Measurements from ENCODE around the gene ATP6V0C. TPM values are rescaled to one million over a fixed set of nuclear protein-coding genes. Genes with fewer than 3 reads are reported as not detected.

Gene ATP6V0C
- total RNA-seq: 15.1 and 16.4 TPM in 2 replicates

GRCh38 chr16:2513405-2514332 is at the start of gene ATP6V0C:
Gene ATP6V0C, plus strand, starts transcription at chr16:2513952. Its CDS starts 152 bp downstream, at chr16:2514104.

GRCh38 chr16:2471016-2471652 is 42.6 kb upstream of the ATP6V0C start, which contains the start of gene NTN3:
Gene NTN3, plus strand, starts transcription at chr16:2471297. Its CDS starts 405 bp downstream, at chr16:2471702.

DNA sequence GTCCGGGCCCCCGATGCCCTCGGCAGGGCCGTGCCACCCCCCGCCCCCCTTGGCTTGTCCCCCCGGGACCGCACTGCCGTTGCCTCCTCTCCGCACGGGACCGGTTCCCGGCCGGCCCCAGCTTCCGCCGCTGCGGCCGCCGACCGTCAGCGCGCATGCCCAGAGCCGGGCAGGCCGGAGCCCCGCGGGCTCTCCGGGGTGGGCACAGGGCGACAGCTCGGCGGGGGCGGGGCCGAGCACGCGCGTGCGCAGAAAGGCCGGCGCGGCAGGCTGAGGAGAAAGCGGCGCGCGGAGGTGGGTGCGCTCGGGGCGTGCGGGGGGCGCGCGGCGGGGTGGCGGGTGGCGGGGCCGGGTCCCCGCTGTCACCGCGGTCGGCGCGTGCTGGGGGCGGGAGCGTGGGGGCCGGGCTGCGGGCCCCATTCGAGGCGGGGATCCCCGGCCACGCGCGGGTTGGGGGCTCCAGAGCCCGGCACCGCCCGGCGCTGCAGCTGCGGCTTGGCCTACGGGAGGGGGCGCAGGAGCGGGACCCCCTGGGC is 38.8 kb upstream of the ATP6V0C start, which contains the start of gene TBC1D24:
Gene TBC1D24 (plus strand): TSS at position 251 of the 536 bp plus-strand sequence. CDS start 21,022 bp downstream, outside the sequence.

GRCh38 chr16:2520097-2520783 is 6.5 kb downstream of the ATP6V0C start, which contains the start of gene AMDHD2:
Gene AMDHD2, plus strand, starts transcription at chr16:2520371. Its CDS starts 88 bp downstream, at chr16:2520459.

GRCh38 chr16:2531371-2531695 is 17.6 kb downstream of the ATP6V0C start, which contains the start of gene CEMP1:
Gene CEMP1, minus strand, starts transcription at chr16:2531408. Its CDS starts 335 bp downstream, at chr16:2531073.

DNA sequence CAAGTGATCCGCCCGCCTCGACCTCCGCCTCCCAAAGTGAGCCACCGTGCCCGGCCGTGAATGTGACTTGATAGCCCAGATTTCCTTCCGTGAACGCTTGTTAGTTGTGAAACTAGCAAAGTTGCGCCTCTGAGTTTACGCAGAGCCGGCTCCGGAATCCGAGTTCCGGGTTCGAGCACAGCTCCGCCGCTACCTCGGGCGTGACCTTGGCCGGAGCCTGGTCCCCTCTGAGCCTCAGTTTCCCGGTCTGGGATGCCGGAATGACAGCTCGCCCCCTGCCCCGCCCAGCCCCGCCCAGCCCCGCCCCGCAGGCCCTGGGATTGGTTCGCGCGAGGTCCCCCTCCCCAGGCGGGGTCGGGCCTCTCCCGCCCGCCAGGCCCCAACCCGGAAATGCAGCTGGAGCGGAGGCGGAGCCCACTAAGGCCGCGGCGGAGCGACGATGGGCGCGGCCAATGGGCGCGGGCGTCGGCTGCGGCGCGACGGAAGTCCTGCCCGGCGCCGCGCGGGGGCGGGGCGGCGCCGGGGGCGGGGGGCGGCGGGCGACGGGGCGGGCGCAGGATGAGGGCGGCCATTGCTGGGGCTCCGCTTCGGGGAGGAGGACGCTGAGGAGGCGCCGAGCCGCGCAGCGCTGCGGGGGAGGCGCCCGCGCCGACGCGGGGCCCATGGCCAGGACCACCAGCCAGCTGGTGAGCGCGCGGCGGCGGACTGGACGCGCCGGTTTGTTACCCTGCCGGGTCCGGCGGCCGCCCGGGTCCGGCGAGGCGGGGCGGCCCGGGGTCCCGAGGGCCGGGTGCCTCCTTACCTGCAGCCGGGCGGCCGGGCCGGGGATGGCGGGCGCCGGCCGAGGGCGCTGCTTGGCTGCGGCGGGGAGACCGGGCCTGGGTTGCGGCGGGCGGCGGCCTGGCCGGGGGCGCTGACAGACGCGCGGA is 24.0 kb downstream of the ATP6V0C start, which contains the start of gene PDPK1:
Gene PDPK1 (plus strand): TSS at position 571 of the 929 bp plus-strand sequence. CDS start 92 bp downstream, at position 663.

Other genes starting within 250 kb of the ATP6V0C start
- 44.5 and 91.3 TPM in 2 replicates for gene RNPS1, start 245.8 kb upstream of the ATP6V0C start, total RNA-seq
- 1.5 and 5.3 TPM in 2 replicates for gene ABCA3, start 173.2 kb upstream of the ATP6V0C start, total RNA-seq
- 4.2 and 12.5 TPM in 2 replicates for gene CCNF, start 84.5 kb upstream of the ATP6V0C start, total RNA-seq
- gene TEDC2, start 53.8 kb upstream of the ATP6V0C start, total RNA-seq: 3.0 and 5.4 TPM in 2 replicates
- 0.59 and 1.9 TPM in 2 replicates for gene NTN3, start 42.7 kb upstream of the ATP6V0C start, total RNA-seq
- 20.8 and 32.5 TPM in 2 replicates for gene TBC1D24, start 38.8 kb upstream of the ATP6V0C start, total RNA-seq
- gene AMDHD2, start 6.4 kb downstream of the ATP6V0C start, total RNA-seq: 33.6 and 42.2 TPM in 2 replicates
- 0.09 TPM in 1 of 2 replicates, not detected in the other for gene CEMP1, start 17.5 kb downstream of the ATP6V0C start, total RNA-seq
- gene PDPK1, start 24.1 kb downstream of the ATP6V0C start, total RNA-seq: 23.2 and 30.3 TPM in 2 replicates
- gene KCTD5, start 168.6 kb downstream of the ATP6V0C start, total RNA-seq: 20.2 and 34.1 TPM in 2 replicates
- 0.30 and 0.42 TPM in 2 replicates for gene PRSS27, start 206.3 kb downstream of the ATP6V0C start, total RNA-seq
- gene SRRM2, start 238.7 kb downstream of the ATP6V0C start, total RNA-seq: 48.4 and 103 TPM in 2 replicates